ENCODE measurements around the gene MAT1A. TPM values are rescaled to one million over a fixed set of nuclear protein-coding genes. Genes with fewer than 3 reads are reported as not detected.

The MAT1A gene
- total and polyA plus RNA-seq, 2 of the 13 experiments (the other 11 are each of a cell fraction or from before 2014, with no cell fraction given), result 57.1 to 76.9 TPM

- Histone ChIP-seq H3K9ac (ENCODE audit: insufficient read depth, low read depth, low read length) (no peak overlapping the region), H2AFZ (ENCODE audit: low read length) (no peak overlapping the region), H3K27me3 (ENCODE audit: control insufficient read depth in 1 of 2, insufficient read depth in 2 of 2, low read length in 2 of 2) (no peaks in the 10 kb centered on the region), H3K27ac (ENCODE audit: extremely low read length, insufficient read depth, low read length) (no peak overlapping the region), H3K9me3 (ENCODE audit: low read length) (no peaks in the 10 kb centered on the region), H3K36me3 (replicated peaks in 1 of 2; ENCODE audit: control insufficient read depth in 1 of 2, insufficient read depth in 2 of 2, low read length in 2 of 2) (peaks cover 18 to 65% of the 10 kb centered on the region in 2 experiments), H3K4me1 (ENCODE audit: insufficient read depth, low read length) (peaks cover 44% of the 10 kb centered on the region), H3K79me2 (ENCODE audit: insufficient read depth, low read length) (peaks cover 4% of the 10 kb centered on the region), H3K4me2 (ENCODE audit: low read depth, low read length) (no peak overlapping the region), H4K20me1 (ENCODE audit: insufficient read depth, low read length) (no peaks in the 10 kb centered on the region), H3K4me3 (replicated peaks in 1 of 3; ENCODE audit: insufficient read depth in 1 of 3, low read depth in 2 of 3, low read length in 3 of 3) (no peak overlapping the region)
- ChIA-PET CTCF (ENCODE audit: low intra/inter-chr PET ratio, low total read pairs) (no interaction called here), POLR2A (no interaction called here)
- BruUV-seq (replicated peaks), result no TSS peak
- FAIRE-seq (no peak), ATAC-seq (no peak), DNase-seq (ENCODE audit: low spot score) (no peak)
- intact Hi-C loops (cut with micrococcal nuclease; ENCODE audit: unreplicated experiment) (no loop called here), in situ Hi-C loops (cut with HindIII; ENCODE audit: extremely low pct_ligation_motif_present, low pct_unique_long_range_greater_than_20kb) (no loop called here)
- TF ChIP-seq PPARG (CRISPR knock-in tag; conservative IDR thresholded peaks at IDR 0.05) (no peak), ZNF883 (CRISPR knock-in tag; IDR thresholded peaks at IDR 0.05; ENCODE audit: not compliant biosample characterization) (no peak), ZNF20 (CRISPR knock-in tag; IDR thresholded peaks at IDR 0.05) (no peak)
- WGBS (ENCODE audit: low lambda C conversion rate), result 95% methylated on average over 12 of the region's 16 CpGs
Observed at GRCh38 chr10:80276335-80276734, 13.1 kb downstream of the MAT1A start.

GRCh38 chr10:80275756-80276155 is 13.7 kb downstream of the MAT1A start:
- H3K27me3 ChIP-seq (ENCODE audit: control insufficient read depth in 1 of 2, insufficient read depth in 2 of 2, low read length in 2 of 2), result no peaks in the 10 kb centered on the region
- intact Hi-C loops (cut with micrococcal nuclease; ENCODE audit: unreplicated experiment) (no loop called here), in situ Hi-C loops (cut with HindIII; ENCODE audit: extremely low pct_ligation_motif_present, low pct_unique_long_range_greater_than_20kb) (no loop called here)
- no peaks in the 10 kb centered on the region for H3K9me3 ChIP-seq (ENCODE audit: low read length)
- H3K9ac ChIP-seq (ENCODE audit: insufficient read depth, low read depth, low read length), result no peak overlapping the region
- H2AFZ ChIP-seq (ENCODE audit: low read length), result no peak overlapping the region
- no peaks in the 10 kb centered on the region for H3K79me2 ChIP-seq (ENCODE audit: insufficient read depth, low read length)
- TF ChIP-seq RCOR2 (CRISPR knock-in tag; IDR thresholded peaks at IDR 0.05) (no peak), RBM22 (optimal IDR thresholded peaks at IDR 0.05; ENCODE audit: low read length) (no peak), SYNCRIP (IDR thresholded peaks at IDR 0.05; ENCODE audit: insufficient read depth, low read depth, low read length) (no peak), MYNN (CRISPR knock-in tag; IDR thresholded peaks at IDR 0.05; ENCODE audit: low read depth) (no peak), ZMYM4 (CRISPR knock-in tag; IDR thresholded peaks at IDR 0.05) (no peak), ZNF7 (CRISPR knock-in tag; IDR thresholded peaks at IDR 0.05) (no peak), IKZF1 (IDR thresholded peaks at IDR 0.05) (no peak), ZNF746 (CRISPR knock-in tag; IDR thresholded peaks at IDR 0.05) (no peak), SIN3A (IDR thresholded peaks at IDR 0.05; ENCODE audit: borderline replicate concordance, low read depth, low read length) (no peak), ZNF292 (CRISPR knock-in tag; IDR thresholded peaks at IDR 0.05; ENCODE audit: borderline replicate concordance, low read depth) (no peak), RXRB (CRISPR knock-in tag; IDR thresholded peaks at IDR 0.05; ENCODE audit: borderline replicate concordance) (no peak), ZNF724P (CRISPR knock-in tag; IDR thresholded peaks at IDR 0.05; ENCODE audit: borderline replicate concordance) (no peak), THAP11 (CRISPR knock-in tag; IDR thresholded peaks at IDR 0.05) (no peak), ZNF446 (CRISPR knock-in tag; IDR thresholded peaks at IDR 0.05) (no peak)
- TF ChIP-seq, protein P1, sequence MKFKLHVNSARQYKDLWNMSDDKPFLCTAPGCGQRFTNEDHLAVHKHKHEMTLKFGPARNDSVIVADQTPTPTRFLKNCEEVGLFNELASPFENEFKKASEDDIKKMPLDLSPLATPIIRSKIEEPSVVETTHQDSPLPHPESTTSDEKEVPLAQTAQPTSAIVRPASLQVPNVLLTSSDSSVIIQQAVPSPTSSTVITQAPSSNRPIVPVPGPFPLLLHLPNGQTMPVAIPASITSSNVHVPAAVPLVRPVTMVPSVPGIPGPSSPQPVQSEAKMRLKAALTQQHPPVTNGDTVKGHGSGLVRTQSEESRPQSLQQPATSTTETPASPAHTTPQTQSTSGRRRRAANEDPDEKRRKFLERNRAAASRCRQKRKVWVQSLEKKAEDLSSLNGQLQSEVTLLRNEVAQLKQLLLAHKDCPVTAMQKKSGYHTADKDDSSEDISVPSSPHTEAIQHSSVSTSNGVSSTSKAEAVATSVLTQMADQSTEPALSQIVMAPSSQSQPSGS (CRISPR knock-in tag; IDR thresholded peaks at IDR 0.05), result no peak
- FAIRE-seq (no peak), ATAC-seq (no peak), DNase-seq (ENCODE audit: low spot score) (no peak)
- 80% methylated on average over 2 of the region's 7 CpGs for WGBS (ENCODE audit: low lambda C conversion rate)
- H3K4me2 ChIP-seq (ENCODE audit: low read depth, low read length), result no peak overlapping the region
- peaks cover 18 to 65% of the 10 kb centered on the region in 2 experiments for H3K36me3 ChIP-seq (replicated peaks in 1 of 2; ENCODE audit: control insufficient read depth in 1 of 2, insufficient read depth in 2 of 2, low read length in 2 of 2)
- BruUV-seq (replicated peaks), result no TSS peak
- H4K20me1 ChIP-seq (ENCODE audit: insufficient read depth, low read length), result no peaks in the 10 kb centered on the region
- ChIA-PET CTCF (ENCODE audit: low intra/inter-chr PET ratio, low total read pairs) (no interaction called here), POLR2A (no interaction called here)
- H3K4me3 ChIP-seq (replicated peaks in 1 of 3; ENCODE audit: insufficient read depth in 1 of 3, low read depth in 2 of 3, low read length in 3 of 3), result no peak overlapping the region
- peak overlapping the region; percentile 14 for H3K27ac ChIP-seq (ENCODE audit: extremely low read length, insufficient read depth, low read length)
- H3K4me1 ChIP-seq (ENCODE audit: insufficient read depth, low read length), result peaks cover 44% of the 10 kb centered on the region

Data from HepG2 (cell line).